ENCODE data around the gene CLCN7.

DNA sequence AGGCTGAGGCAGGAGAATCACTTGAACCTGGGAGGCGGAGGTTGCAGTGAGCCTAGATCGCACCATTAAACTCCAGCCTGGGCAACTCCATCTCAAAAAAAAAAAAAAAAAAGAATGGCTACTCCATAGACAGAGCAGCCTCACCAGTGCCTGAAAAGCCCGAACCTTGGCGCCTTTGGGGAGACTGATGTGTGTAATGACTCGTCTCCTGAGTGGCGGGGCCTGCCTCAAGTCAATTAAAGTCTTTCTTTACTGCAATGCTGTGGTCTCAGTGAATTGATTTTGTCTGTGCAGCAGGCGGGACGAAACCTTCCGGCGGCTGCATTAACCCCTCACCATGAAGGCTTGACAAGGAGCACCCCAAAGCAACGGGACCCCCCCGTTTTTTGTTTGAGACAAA lies 50.8 kb downstream of the CLCN7 start:
- TF ChIP-seq KLF13 (CRISPR knock-in tag; IDR thresholded peaks at IDR 0.05) (no peak), KAT7 (CRISPR knock-in tag; IDR thresholded peaks at IDR 0.05; ENCODE audit: borderline replicate concordance) (no peak), ZNF703 (CRISPR knock-in tag; IDR thresholded peaks at IDR 0.05; ENCODE audit: borderline replicate concordance) (no peak), IRF2 (CRISPR knock-in tag; IDR thresholded peaks at IDR 0.05) (no peak), RFX5 (IDR thresholded peaks at IDR 0.05; ENCODE audit: low read depth, low read length) (no peak), NFRKB (IDR thresholded peaks at IDR 0.05) (no peak), ZSCAN20 (CRISPR knock-in tag; IDR thresholded peaks at IDR 0.05; ENCODE audit: borderline replicate concordance) (no peak)
